ENCODE data around the gene PPP1R13L. TPM values are rescaled to one million over a fixed set of nuclear protein-coding genes. Genes with fewer than 3 reads are reported as not detected.
A peak's percentile ranks its signal among the peaks of the same experiment; 100 is the strongest.

The PPP1R13L gene
- total RNA-seq, 1 donor from 2014 or later, result 27.8 TPM

- H3K9me3 ChIP-seq, result no peaks in the 10 kb centered on the region
- TF ChIP-seq CTCF (IDR thresholded peaks at IDR 0.05), result no peak
- intact Hi-C loops (cut with DNase I), result no loop called here
- no peak for DNase-seq (ENCODE audit: low spot score in 2 of 2)
- H3K4me3 ChIP-seq, result no peak overlapping the region
- H3K36me3 ChIP-seq, result no peaks in the 10 kb centered on the region
- H3K4me1 ChIP-seq, result peaks cover 15 to 19% of the 10 kb centered on the region in 2 donors
- no peak overlapping the region for H3K27ac ChIP-seq
- no peaks in the 10 kb centered on the region for H3K27me3 ChIP-seq
These were observed 44.0 kb upstream of the PPP1R13L start for GRCh38 chr19:45448887-45449299.

- TF ChIP-seq CTCF (IDR thresholded peaks at IDR 0.05), result no peak
- Histone ChIP-seq H3K9me3 (no peaks in the 10 kb centered on the region), H3K27me3 (no peaks in the 10 kb centered on the region), H3K4me1 (peaks cover 15 to 18% of the 10 kb centered on the region in 2 donors), H3K4me3 (no peak overlapping the region), H3K36me3 (no peaks in the 10 kb centered on the region), H3K27ac (no peak overlapping the region)
- no peak for DNase-seq (ENCODE audit: low spot score in 2 of 2)
- intact Hi-C loops (cut with DNase I), result no loop called here
These were observed 43.5 kb upstream of the PPP1R13L start for GRCh38 chr19:45448425-45448756.

GRCh38 chr19:45446944-45447343 lies 42.1 kb upstream of the PPP1R13L start:
- Histone ChIP-seq H3K4me1 (peaks cover 15 to 25% of the 10 kb centered on the region in 2 donors), H3K27ac (peak overlapping the region in 1 of 2 donors; percentile 2), H3K4me3 (no peak overlapping the region), H3K9me3 (no peaks in the 10 kb centered on the region), H3K27me3 (no peaks in the 10 kb centered on the region), H3K36me3 (no peaks in the 10 kb centered on the region)
- intact Hi-C loops (cut with DNase I), result no loop called here
- no peak for TF ChIP-seq CTCF (IDR thresholded peaks at IDR 0.05)
- DNase-seq (ENCODE audit: low spot score in 2 of 2), result no peak

- peak in 2 of 3 experiments; percentile 29 to 30 for TF ChIP-seq CTCF (IDR thresholded peaks at IDR 0.05)
- peak overlapping the region in 1 of 2 donors; percentile 2 for H3K27ac ChIP-seq
- no peaks in the 10 kb centered on the region for H3K27me3 ChIP-seq
- intact Hi-C loops (cut with DNase I), result no loop called here
- H3K9me3 ChIP-seq, result no peaks in the 10 kb centered on the region
- no peak overlapping the region for H3K4me3 ChIP-seq
- DNase-seq (ENCODE audit: low spot score in 2 of 2), result no peak
- H3K4me1 ChIP-seq, result peaks cover 12 to 23% of the 10 kb centered on the region in 2 donors
- no peaks in the 10 kb centered on the region for H3K36me3 ChIP-seq
These were observed 41.4 kb upstream of the PPP1R13L start for GRCh38 chr19:45446295-45446694.

GRCh38 chr19:45445139-45445538 lies 40.3 kb upstream of the PPP1R13L start:
- intact Hi-C loops (cut with DNase I), result no loop called here
- no peaks in the 10 kb centered on the region for H3K36me3 ChIP-seq
- no peaks in the 10 kb centered on the region for H3K9me3 ChIP-seq
- no peak for DNase-seq (ENCODE audit: low spot score in 2 of 2)
- TF ChIP-seq CTCF (IDR thresholded peaks at IDR 0.05), result no peak
- H3K4me3 ChIP-seq, result no peak overlapping the region
- H3K27me3 ChIP-seq, result no peaks in the 10 kb centered on the region
- peaks cover 5 to 21% of the 10 kb centered on the region in 2 donors for H3K4me1 ChIP-seq
- H3K27ac ChIP-seq, result peak overlapping the region; percentile 90 to 94

Data from ascending aorta (tissue), 2 donors.